Measurements from ENCODE around the gene PDE11A.

- TF ChIP-seq CREB1 (CRISPR knock-in tag; IDR thresholded peaks at IDR 0.05; ENCODE audit: low read depth) (no peak), ETS1 (IDR thresholded peaks at IDR 0.05) (no peak), CTCF (conservative IDR thresholded peaks at IDR 0.05; ENCODE audit: low read depth in 2 of 2) (peak; percentile 18 to 25; a peak in 2 of 4 replicates), EZH2 (IDR thresholded peaks at IDR 0.05; ENCODE audit: low read depth, unreplicated experiment) (no peak), POLR2AphosphoS5 (IDR thresholded peaks at IDR 0.05; ENCODE audit: low read depth) (no peak), REST (IDR thresholded peaks at IDR 0.05; ENCODE audit: unreplicated experiment) (no peak), ZNF114 (CRISPR knock-in tag; IDR thresholded peaks at IDR 0.05) (no peak), EZH2phosphoT487 (IDR thresholded peaks at IDR 0.05; ENCODE audit: unreplicated experiment) (no peak)
These were observed 450.1 kb downstream of the PDE11A start for GRCh38 chr2:177622521-177622920.
